SH-SY5Y (cell line): ENCODE measurements around the gene PPM1A.

Experiments
- GATA2 ChIP-seq: IDR thresholded peaks from 2 replicates; pipeline ENCODE4 v1.6.1; 2011; ENCODE audit warnings: mild to moderate bottlenecking, low read depth, low read length
- GATA3 ChIP-seq: IDR thresholded peaks from 2 replicates; pipeline ENCODE4 v1.6.1; 2011; ENCODE audit warnings: low read depth, mild to moderate bottlenecking, low read length, moderate library complexity

The PPM1A gene

GRCh38 chr14:60248697-60249318, at the start of gene PPM1A:
PPM1A (plus strand) TSS chr14:60249221; CDS start chr14:60282704, 33,483 bp downstream.
- TF ChIP-seq GATA3: no peak
- TF ChIP-seq GATA2: no peak

- TF ChIP-seq GATA3: no peak
- TF ChIP-seq GATA2: no peak
Measured at GRCh38 chr14:60199321-60199720, 49.7 kb upstream of the PPM1A start.

GRCh38 chr14:60204104-60204842, 44.7 kb upstream of the PPM1A start:
- TF ChIP-seq GATA3 (no peak), GATA2 (0 out of 2 replicates have a peak, but pooled peaks have one; percentile 15)

GRCh38 chr14:60204843-60205774, 43.9 kb upstream of the PPM1A start:
- no peak for TF ChIP-seq GATA2
- TF ChIP-seq GATA3: no peak

GRCh38 chr14:60206249-60206670, 42.8 kb upstream of the PPM1A start:
- TF ChIP-seq GATA2 (no peak), GATA3 (no peak)

- TF ChIP-seq GATA2: no peak
- no peak for TF ChIP-seq GATA3
Measured at GRCh38 chr14:60206837-60207533, 42.0 kb upstream of the PPM1A start.

- no peak for TF ChIP-seq GATA3
- TF ChIP-seq GATA2: no peak
Measured at GRCh38 chr14:60210703-60211102, 38.3 kb upstream of the PPM1A start.

GRCh38 chr14:60211153-60211552, 37.9 kb upstream of the PPM1A start:
- TF ChIP-seq GATA2 (no peak), GATA3 (no peak)

GRCh38 chr14:60212503-60213371, 36.3 kb upstream of the PPM1A start:
- no peak for TF ChIP-seq GATA2
- no peak for TF ChIP-seq GATA3

GRCh38 chr14:60214003-60214402, 35.0 kb upstream of the PPM1A start:
- TF ChIP-seq GATA3 (no peak), GATA2 (no peak)

GRCh38 chr14:60214415-60215126, 34.5 kb upstream of the PPM1A start:
- no peak for TF ChIP-seq GATA2
- no peak for TF ChIP-seq GATA3

- TF ChIP-seq GATA2 (no peak), GATA3 (no peak)
Measured at GRCh38 chr14:60215127-60215444, 33.9 kb upstream of the PPM1A start.
